Cardiac fibroblast (primary cell): ENCODE data around the gene FCRL5.

ENCODE experiments used
- DNase-seq, 2 donors: peaks; one replicate each; pipeline versions ENCODE4 v3.0.0 to v3.0.0-alpha.2; 2010; ENCODE audit warnings: low read depth in 2 of 2
- H3K4me3 ChIP-seq, 2 donors: replicated peaks in 1 of 2; 1 replicate in 1 of 2; 2 replicates in 1 of 2; pipeline ENCODE4 v1.5.1; 2011; ENCODE audit warnings: low read depth in 2 of 2, low read length in 2 of 2, mild to moderate bottlenecking in 2 of 2, moderate library complexity in 1 of 2
- TF ChIP-seq, protein P1 (sequence below): IDR thresholded peaks from one replicate; pipeline ENCODE4 v1.5.1; 2011; ENCODE audit warnings: low read depth, mild to moderate bottlenecking, low read length, inconsistent platforms

Gene FCRL5

GRCh38 chr1:157584503-157584902 lies 32.2 kb upstream of the FCRL5 start:
- no peak for DNase-seq
- no peak overlapping the region for H3K4me3 ChIP-seq
- TF ChIP-seq, protein P1, sequence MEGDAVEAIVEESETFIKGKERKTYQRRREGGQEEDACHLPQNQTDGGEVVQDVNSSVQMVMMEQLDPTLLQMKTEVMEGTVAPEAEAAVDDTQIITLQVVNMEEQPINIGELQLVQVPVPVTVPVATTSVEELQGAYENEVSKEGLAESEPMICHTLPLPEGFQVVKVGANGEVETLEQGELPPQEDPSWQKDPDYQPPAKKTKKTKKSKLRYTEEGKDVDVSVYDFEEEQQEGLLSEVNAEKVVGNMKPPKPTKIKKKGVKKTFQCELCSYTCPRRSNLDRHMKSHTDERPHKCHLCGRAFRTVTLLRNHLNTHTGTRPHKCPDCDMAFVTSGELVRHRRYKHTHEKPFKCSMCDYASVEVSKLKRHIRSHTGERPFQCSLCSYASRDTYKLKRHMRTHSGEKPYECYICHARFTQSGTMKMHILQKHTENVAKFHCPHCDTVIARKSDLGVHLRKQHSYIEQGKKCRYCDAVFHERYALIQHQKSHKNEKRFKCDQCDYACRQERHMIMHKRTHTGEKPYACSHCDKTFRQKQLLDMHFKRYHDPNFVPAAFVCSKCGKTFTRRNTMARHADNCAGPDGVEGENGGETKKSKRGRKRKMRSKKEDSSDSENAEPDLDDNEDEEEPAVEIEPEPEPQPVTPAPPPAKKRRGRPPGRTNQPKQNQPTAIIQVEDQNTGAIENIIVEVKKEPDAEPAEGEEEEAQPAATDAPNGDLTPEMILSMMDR, result no peak

GRCh38 chr1:157580828-157581210 lies 28.5 kb upstream of the FCRL5 start:
- TF ChIP-seq, protein P1, result no peak
- no peak for DNase-seq
- no peak overlapping the region for H3K4me3 ChIP-seq

DNA sequence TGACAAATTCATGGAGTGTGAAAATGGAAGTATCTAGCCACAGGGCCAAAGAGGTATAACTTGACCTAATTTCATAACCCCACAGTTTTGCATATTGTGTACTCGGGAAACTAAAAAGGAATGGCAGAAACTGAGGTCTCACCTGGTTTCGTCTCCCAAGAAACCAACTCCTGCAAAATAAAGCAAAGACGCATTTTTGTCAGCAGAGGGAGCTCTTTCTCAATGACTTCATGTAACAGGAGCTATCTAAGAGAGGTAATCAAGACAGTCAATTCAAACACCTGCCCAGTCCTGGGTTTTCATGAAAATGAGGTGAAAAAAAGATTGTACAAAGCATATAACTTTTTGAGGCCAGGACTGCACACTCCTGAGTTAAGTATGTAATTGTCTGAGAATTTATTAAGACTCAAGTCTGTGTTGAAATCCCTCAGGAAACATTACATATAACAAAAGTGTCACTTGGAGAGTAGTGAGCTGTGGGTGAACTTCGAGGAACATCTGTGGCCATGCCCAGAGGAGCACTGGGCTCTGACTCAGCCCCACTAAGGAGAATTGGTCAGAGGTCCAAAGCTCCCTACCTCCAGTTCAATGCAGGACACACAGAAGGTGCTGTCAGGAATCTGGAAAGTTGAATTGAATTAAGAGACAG lies 28.0 kb upstream of the FCRL5 start:
- TF ChIP-seq, protein P1, result peak; percentile 58
- DNase-seq, result peak; percentile 66 to 73
- H3K4me3 ChIP-seq, result no peak overlapping the region

GRCh38 chr1:157577420-157577819 lies 25.1 kb upstream of the FCRL5 start:
- H3K4me3 ChIP-seq, result no peak overlapping the region
- TF ChIP-seq, protein P1, result no peak
- DNase-seq, result no peak

- no peak for DNase-seq
- TF ChIP-seq, protein P1, result no peak
Measured at GRCh38 chr1:157575744-157576143, 23.4 kb upstream of the FCRL5 start.

GRCh38 chr1:157574836-157575235 lies 22.5 kb upstream of the FCRL5 start:
- TF ChIP-seq, protein P1, result no peak
- DNase-seq, result no peak
- no peak overlapping the region for H3K4me3 ChIP-seq

More at GRCh38 chr1:157575744-157576143, 23.4 kb upstream of the FCRL5 start:
- no peak overlapping the region for H3K4me3 ChIP-seq
